Gastrocnemius medialis (tissue), 4 donors: Measurements from ENCODE around the gene CACNB4. TPM values are rescaled to one million over a fixed set of nuclear protein-coding genes. Genes with fewer than 3 reads are reported as not detected.

Source experiments
- ATAC-seq, 2 donors: fragments of 150-250 bp; one replicate each; pipeline ENCODE4 v1.9.1; 2016
- DNase-seq, 2 donors: peaks; one replicate each; pipeline ENCODE4 v3.0.0-alpha.2; 2019
- H3K27ac ChIP-seq, 4 donors: fragments of 200-600 bp; sonication (generic); 1 replicate in 1 of 4; 2 replicates in 3 of 4; pipeline ENCODE4 v1.5.1; 2016 to 2018; ENCODE audit warnings: mild to moderate bottlenecking in 2 of 4, moderate library complexity in 1 of 4
- H3K27me3 ChIP-seq, 3 donors: fragments of 200-600 bp; sonication (generic) in 2 of 3; 1 replicate in 1 of 3; 2 replicates in 2 of 3; pipeline versions ENCODE4 v1.5.1 to v1.6.0; 2016 to 2019; ENCODE audit warnings: mild to moderate bottlenecking in 1 of 3, moderate library complexity in 1 of 3
- H3K36me3 ChIP-seq, 2 donors: fragments of 200-600 bp; sonication (generic) in 1 of 2; one replicate each; pipeline ENCODE4 v1.5.1; 2017 to 2018
- H3K4me1 ChIP-seq, 2 donors: fragments of 200-600 bp; sonication (generic) in 1 of 2; one replicate each; pipeline ENCODE4 v1.5.1; 2016 to 2017; ENCODE audit warnings: mild to moderate bottlenecking in 2 of 2
- H3K4me3 ChIP-seq, 4 donors: fragments of 200-600 bp; sonication (generic) in 3 of 4; 1 replicate in 1 of 4; 2 replicates in 3 of 4; pipeline ENCODE4 v1.5.1; 2016 to 2019; ENCODE audit warnings: mild to moderate bottlenecking in 2 of 4
- H3K9me3 ChIP-seq, 3 donors: fragments of 200-600 bp; sonication (generic) in 2 of 3; 1 replicate in 1 of 3; 2 replicates in 2 of 3; pipeline ENCODE4 v1.5.1; 2016 to 2019
- POLR2A ChIP-seq, 2 donors: fragments of 450-650 bp; IDR thresholded peaks; one replicate each; pipeline ENCODE4 v1.6.1; 2017; ENCODE audit warnings: antibody characterized with exemption in 2 of 2, mild to moderate bottlenecking in 2 of 2, moderate library complexity in 2 of 2
- in situ Hi-C, 4 donors: fragments of 200-750 bp; cut with MboI; loops; one replicate each; pipeline versions ENCODE4 v1.15.0 to v1.8.0; 2017; ENCODE audit warnings: low sequenced_read_pairs in 4 of 4
- intact Hi-C: fragments of 100-400 bp; cut with DNase I; formaldehyde crosslinking; loops from one replicate; pipeline ENCODE4 v1.15.1; 2023; ENCODE audit warnings: low total_unique reads
- total RNA-seq, 4 donors: library from RNA; depleted of rRNA; stranded (reverse); fragments of >200 nt; gene quantifications; one replicate each; pipeline versions ENCODE4 v1.1.0 to v1.2.3, GENCODE V29; 2016
- TF ChIP-seq, protein P1 (sequence below), 5 experiments: fragments of 450-650 bp in 3 of 5; fragments of 200-600 bp in 2 of 5; sonication (generic) in 2 of 5; IDR thresholded peaks in 4 of 5; conservative IDR thresholded peaks in 1 of 5; 1 replicate in 4 of 5; 2 replicates in 1 of 5; pipeline ENCODE4 v1.5.1; 2016 to 2019; ENCODE audit warnings: antibody characterized with exemption in 5 of 5, mild to moderate bottlenecking in 3 of 5, moderate library complexity in 3 of 5

Gene CACNB4
- total RNA-seq, 4 donors from 2014 or later, result 0.04 to 0.56 (median 0.36) TPM

- H3K4me1 ChIP-seq, result no peaks in the 10 kb centered on the region
- DNase-seq (no peak), ATAC-seq (no peak)
- no peak for TF ChIP-seq POLR2A (IDR thresholded peaks at IDR 0.05)
- TF ChIP-seq, protein P1, sequence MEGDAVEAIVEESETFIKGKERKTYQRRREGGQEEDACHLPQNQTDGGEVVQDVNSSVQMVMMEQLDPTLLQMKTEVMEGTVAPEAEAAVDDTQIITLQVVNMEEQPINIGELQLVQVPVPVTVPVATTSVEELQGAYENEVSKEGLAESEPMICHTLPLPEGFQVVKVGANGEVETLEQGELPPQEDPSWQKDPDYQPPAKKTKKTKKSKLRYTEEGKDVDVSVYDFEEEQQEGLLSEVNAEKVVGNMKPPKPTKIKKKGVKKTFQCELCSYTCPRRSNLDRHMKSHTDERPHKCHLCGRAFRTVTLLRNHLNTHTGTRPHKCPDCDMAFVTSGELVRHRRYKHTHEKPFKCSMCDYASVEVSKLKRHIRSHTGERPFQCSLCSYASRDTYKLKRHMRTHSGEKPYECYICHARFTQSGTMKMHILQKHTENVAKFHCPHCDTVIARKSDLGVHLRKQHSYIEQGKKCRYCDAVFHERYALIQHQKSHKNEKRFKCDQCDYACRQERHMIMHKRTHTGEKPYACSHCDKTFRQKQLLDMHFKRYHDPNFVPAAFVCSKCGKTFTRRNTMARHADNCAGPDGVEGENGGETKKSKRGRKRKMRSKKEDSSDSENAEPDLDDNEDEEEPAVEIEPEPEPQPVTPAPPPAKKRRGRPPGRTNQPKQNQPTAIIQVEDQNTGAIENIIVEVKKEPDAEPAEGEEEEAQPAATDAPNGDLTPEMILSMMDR (IDR thresholded peaks at IDR 0.05 in 4 of 5, conservative IDR thresholded peaks at IDR 0.05 in 1 of 5), result no peak
- H3K9me3 ChIP-seq, result no peaks in the 10 kb centered on the region
- no peaks in the 10 kb centered on the region for H3K27me3 ChIP-seq
- no peak overlapping the region for H3K4me3 ChIP-seq
- in situ Hi-C loops (no loop called here), intact Hi-C loops (no loop called here)
- H3K36me3 ChIP-seq, result no peaks in the 10 kb centered on the region
- H3K27ac ChIP-seq, result no peak overlapping the region
These were observed 12.6 kb downstream of the CACNB4 start for GRCh38 chr2:152086231-152086630.

- Histone ChIP-seq H3K27ac (no peak overlapping the region), H3K9me3 (no peaks in the 10 kb centered on the region), H3K36me3 (no peaks in the 10 kb centered on the region), H3K27me3 (no peaks in the 10 kb centered on the region), H3K4me1 (no peaks in the 10 kb centered on the region), H3K4me3 (no peak overlapping the region)
- DNase-seq, result no peak
- in situ Hi-C loops, result no loop called here
- intact Hi-C loops, result no loop called here
- ATAC-seq, result no peak
- TF ChIP-seq, protein P1 (IDR thresholded peaks at IDR 0.05 in 4 of 5, conservative IDR thresholded peaks at IDR 0.05 in 1 of 5), result no peak
- no peak for TF ChIP-seq POLR2A (IDR thresholded peaks at IDR 0.05)
These were observed 14.8 kb downstream of the CACNB4 start for GRCh38 chr2:152084076-152084475.

DNA sequence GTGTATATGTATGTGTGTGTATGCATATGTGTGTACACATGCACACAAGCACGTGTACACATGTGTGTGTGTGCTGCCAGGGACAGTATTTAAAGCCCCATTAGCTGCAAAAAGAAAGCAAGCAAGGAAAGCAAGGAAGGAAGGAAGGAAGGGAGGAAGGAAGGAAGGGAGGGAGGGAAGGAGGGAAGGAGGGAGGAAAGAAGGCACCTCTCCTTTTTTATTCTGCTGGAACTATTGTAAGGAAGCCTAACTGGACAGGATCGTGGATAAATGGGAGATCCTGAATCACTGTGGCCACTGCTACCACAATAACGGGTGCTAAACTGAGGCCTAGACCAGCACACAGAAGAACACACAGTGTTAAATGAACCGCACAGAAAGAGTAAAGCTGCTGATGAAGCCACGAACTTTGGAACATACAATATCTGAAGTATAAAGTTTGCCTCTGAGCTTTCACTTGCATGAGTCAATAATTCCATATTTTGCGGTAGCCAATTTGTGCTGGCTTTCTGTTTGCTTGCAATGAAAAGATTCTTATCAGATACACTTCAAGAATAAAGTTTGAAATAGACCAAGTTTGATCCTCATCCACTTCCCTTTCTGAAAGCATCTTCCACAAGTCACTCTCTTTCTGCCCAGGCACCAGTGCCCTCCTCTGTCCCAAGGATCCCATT is 15.5 kb downstream of the CACNB4 start:
- ATAC-seq, result no peak
- in situ Hi-C loops, result no loop called here
- Histone ChIP-seq H3K27ac (no peak overlapping the region), H3K36me3 (no peaks in the 10 kb centered on the region), H3K27me3 (no peaks in the 10 kb centered on the region), H3K4me3 (no peak overlapping the region), H3K9me3 (no peaks in the 10 kb centered on the region), H3K4me1 (no peaks in the 10 kb centered on the region)
- no peak for DNase-seq
- TF ChIP-seq, protein P1 (IDR thresholded peaks at IDR 0.05 in 4 of 5, conservative IDR thresholded peaks at IDR 0.05 in 1 of 5), result no peak
- no peak for TF ChIP-seq POLR2A (IDR thresholded peaks at IDR 0.05)
- intact Hi-C loops, result no loop called here

DNA sequence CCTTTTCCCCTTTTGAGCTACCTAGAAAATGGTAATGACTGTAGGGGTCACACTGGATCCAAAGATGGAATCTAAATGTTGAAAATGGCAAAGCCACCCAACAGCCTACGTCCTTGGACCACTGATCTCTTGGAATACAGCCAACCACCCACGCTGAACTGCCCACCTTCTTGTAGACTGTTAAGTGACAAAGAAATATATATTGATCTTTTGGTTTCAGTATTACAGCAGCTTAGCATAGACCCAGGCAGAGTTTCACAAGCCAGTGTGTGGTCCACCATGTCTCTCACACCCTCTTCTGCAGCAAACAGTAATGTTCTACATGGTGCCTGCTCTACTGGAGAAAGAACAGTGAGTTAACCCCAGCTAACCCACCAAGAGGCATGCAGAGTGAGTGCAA is 20.2 kb downstream of the CACNB4 start:
- H3K27ac ChIP-seq, result no peak overlapping the region
- intact Hi-C loops, result no loop called here
- ATAC-seq (no peak), DNase-seq (no peak)
- H3K36me3 ChIP-seq, result no peaks in the 10 kb centered on the region
- TF ChIP-seq POLR2A (IDR thresholded peaks at IDR 0.05), result no peak
- TF ChIP-seq, protein P1 (IDR thresholded peaks at IDR 0.05 in 4 of 5, conservative IDR thresholded peaks at IDR 0.05 in 1 of 5), result no peak
- no peaks in the 10 kb centered on the region for H3K9me3 ChIP-seq
- no peaks in the 10 kb centered on the region for H3K27me3 ChIP-seq
- in situ Hi-C loops, result no loop called here
- no peak overlapping the region for H3K4me3 ChIP-seq
- no peaks in the 10 kb centered on the region for H3K4me1 ChIP-seq

GRCh38 chr2:152078023-152078422 is 20.8 kb downstream of the CACNB4 start:
- DNase-seq, result no peak
- TF ChIP-seq, protein P1 (IDR thresholded peaks at IDR 0.05 in 4 of 5, conservative IDR thresholded peaks at IDR 0.05 in 1 of 5), result no peak
- no peak for TF ChIP-seq POLR2A (IDR thresholded peaks at IDR 0.05)
- Histone ChIP-seq H3K4me3 (no peak overlapping the region), H3K27me3 (no peaks in the 10 kb centered on the region), H3K27ac (no peak overlapping the region), H3K4me1 (no peaks in the 10 kb centered on the region), H3K36me3 (no peaks in the 10 kb centered on the region), H3K9me3 (no peaks in the 10 kb centered on the region)
- ATAC-seq, result no peak
- in situ Hi-C loops, result no loop called here
- intact Hi-C loops, result no loop called here
